Hepatocyte (in vitro differentiated cells): ENCODE results near the gene TMPRSS3.

Experiments used
- EZH2phosphoT487 ChIP-seq: fragments of 200-600 bp; sonication (generic); IDR thresholded peaks from one replicate; pipeline ENCODE4 v1.6.1; 2018; ENCODE audit warnings: antibody characterized with exemption, mild to moderate bottlenecking, low read depth, moderate library complexity; ENCODE audit not compliant: unreplicated experiment, severe bottlenecking
- TF ChIP-seq, protein P1 (sequence below): fragments of 200-600 bp; sonication (generic); IDR thresholded peaks from 2 replicates; pipeline ENCODE4 v1.5.1; 2016; ENCODE audit warnings: antibody characterized with exemption, mild to moderate bottlenecking; ENCODE audit not compliant: poor library complexity

DNA sequence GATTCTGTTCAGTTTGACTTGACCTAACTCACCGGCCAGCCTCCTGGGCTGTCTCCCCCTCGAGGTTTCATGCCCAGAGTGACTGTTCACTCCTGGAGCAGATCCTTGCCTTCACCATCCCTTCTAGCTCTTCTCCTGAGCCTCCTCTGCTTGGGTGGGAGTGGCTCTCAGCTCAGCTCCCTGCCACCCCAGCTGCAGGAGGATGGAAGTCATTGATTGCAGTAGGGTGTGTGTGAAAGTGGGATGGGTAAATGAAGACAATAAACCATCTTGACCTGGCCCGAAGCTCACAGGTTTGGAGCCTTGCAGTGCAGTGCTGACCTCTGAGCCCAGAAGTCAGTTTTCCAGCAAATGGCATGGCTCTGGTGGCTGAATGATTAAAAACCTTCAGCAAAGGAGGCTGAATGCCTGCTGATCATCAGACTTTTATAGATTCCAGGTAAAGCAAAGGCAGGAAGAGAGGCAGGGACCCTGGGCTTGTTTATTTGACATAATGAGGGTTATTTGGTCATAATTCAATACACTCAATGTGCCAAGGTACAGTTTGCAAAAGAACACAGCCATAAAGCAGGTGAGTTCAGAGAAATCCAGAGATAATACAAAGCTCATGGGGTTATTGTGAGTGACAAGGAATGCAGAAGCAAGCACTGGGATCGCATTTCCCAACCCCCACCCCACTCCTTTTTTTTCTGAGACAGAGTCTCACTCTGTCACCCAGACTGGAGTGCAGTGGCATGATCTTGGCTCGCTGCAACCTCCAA, 63.1 kb downstream of the TMPRSS3 start:
- TF ChIP-seq EZH2phosphoT487, result no peak
- TF ChIP-seq, protein P1, sequence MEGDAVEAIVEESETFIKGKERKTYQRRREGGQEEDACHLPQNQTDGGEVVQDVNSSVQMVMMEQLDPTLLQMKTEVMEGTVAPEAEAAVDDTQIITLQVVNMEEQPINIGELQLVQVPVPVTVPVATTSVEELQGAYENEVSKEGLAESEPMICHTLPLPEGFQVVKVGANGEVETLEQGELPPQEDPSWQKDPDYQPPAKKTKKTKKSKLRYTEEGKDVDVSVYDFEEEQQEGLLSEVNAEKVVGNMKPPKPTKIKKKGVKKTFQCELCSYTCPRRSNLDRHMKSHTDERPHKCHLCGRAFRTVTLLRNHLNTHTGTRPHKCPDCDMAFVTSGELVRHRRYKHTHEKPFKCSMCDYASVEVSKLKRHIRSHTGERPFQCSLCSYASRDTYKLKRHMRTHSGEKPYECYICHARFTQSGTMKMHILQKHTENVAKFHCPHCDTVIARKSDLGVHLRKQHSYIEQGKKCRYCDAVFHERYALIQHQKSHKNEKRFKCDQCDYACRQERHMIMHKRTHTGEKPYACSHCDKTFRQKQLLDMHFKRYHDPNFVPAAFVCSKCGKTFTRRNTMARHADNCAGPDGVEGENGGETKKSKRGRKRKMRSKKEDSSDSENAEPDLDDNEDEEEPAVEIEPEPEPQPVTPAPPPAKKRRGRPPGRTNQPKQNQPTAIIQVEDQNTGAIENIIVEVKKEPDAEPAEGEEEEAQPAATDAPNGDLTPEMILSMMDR, result no peak
